HCT116 (cell line): ENCODE results near the gene RBM20.

Experiments used
- FOSL1 ChIP-seq: IDR thresholded peaks from 2 replicates; pipeline ENCODE4 v1.6.1; 2012; ENCODE audit warnings: low read depth
- POLR2A ChIP-seq: IDR thresholded peaks from 2 replicates; pipeline ENCODE4 v1.7.0; 2011; ENCODE audit warnings: borderline replicate concordance; ENCODE audit not compliant: insufficient read depth, insufficient read length; ENCODE audit errors: extremely low read depth
- RAD21 ChIP-seq: IDR thresholded peaks from 2 replicates; pipeline ENCODE4 v1.6.1; 2012; ENCODE audit warnings: low read depth, mild to moderate bottlenecking
- SRF ChIP-seq: IDR thresholded peaks from 2 replicates; pipeline ENCODE4 v1.6.1; 2012; ENCODE audit warnings: low read depth

DNA sequence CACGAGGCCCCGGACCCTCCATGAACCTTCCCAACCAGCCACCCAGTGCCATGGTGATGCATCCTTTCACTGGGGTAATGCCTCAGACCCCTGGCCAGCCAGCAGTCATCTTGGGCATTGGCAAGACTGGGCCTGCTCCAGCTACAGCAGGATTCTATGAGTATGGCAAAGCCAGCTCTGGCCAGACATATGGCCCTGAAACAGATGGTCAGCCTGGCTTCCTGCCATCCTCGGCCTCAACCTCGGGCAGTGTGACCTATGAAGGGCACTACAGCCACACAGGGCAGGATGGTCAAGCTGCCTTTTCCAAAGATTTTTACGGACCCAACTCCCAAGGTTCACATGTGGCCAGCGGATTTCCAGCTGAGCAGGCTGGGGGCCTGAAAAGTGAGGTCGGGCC lies 137.0 kb downstream of the RBM20 start:
- TF ChIP-seq SRF, result no peak
- no peak for TF ChIP-seq POLR2A
- TF ChIP-seq RAD21, result no peak
- TF ChIP-seq FOSL1, result no peak
